Endothelial cell of umbilical vein (primary cell): Measurements from ENCODE around the gene SLC38A11. TPM values are rescaled to one million over a fixed set of nuclear protein-coding genes. Genes with fewer than 3 reads are reported as not detected.

Experiments
- BruUV-seq: library from RNA; stranded (reverse); fragments of 400-500 nt; replicated peaks from 2 replicates; lab custom pipeline; 2021; lab: Mats Ljungman, UMichigan
- CTCF ChIA-PET: fragments of 300-600, 350-600 bp; sonication (Branson Sonifier 250); formaldehyde crosslinking; loops from one replicate; lab custom pipeline; 2021; ENCODE audit warnings: antibody characterized with exemption, inconsistent platforms; lab: Charles Lee
- POLR2A ChIA-PET: fragments of 300-600, 350-600 bp; sonication (Branson Sonifier 250); formaldehyde crosslinking; loops from one replicate; lab custom pipeline; 2021; ENCODE audit warnings: antibody characterized with exemption, inconsistent platforms; lab: Charles Lee
- DNase-seq: peaks from one replicate; pipeline ENCODE4 v3.0.0-alpha.2; 2011; ENCODE audit warnings: low read depth, low spot score
- FAIRE-seq: peaks from 2 replicates; lab custom pipeline; 2011; peaks lifted over from hg19 to GRCh38; lab: Jason Lieb, UNC
- H2AFZ ChIP-seq: 2 replicates; pipeline ENCODE4 v1.6.0; 2012; ENCODE audit warnings: low read depth, low read length, control low read depth, inconsistent platforms
- H3K27ac ChIP-seq: 2 replicates; pipeline ENCODE4 v1.5.1; 2011; ENCODE audit warnings: low read depth, mild to moderate bottlenecking, control low read depth, low read length, moderate library complexity; ENCODE audit not compliant: insufficient read depth
- H3K27me3 ChIP-seq, 2 experiments: 2 replicates each; pipeline versions ENCODE4 v1.6.0 to v1.6.1; 2011; ENCODE audit warnings: low read length in 2 of 2, mixed read lengths in 1 of 2; ENCODE audit not compliant: control insufficient read depth in 2 of 2, insufficient read depth in 2 of 2
- H3K36me3 ChIP-seq, 2 experiments: 2 replicates in 1 of 2; 3 replicates in 1 of 2; pipeline ENCODE4 v1.5.1; 2011; ENCODE audit warnings: low read length in 2 of 2, mild to moderate bottlenecking in 1 of 2, moderate library complexity in 1 of 2; ENCODE audit not compliant: control insufficient read depth in 2 of 2, insufficient read depth in 2 of 2; ENCODE audit errors: extremely low read depth in 1 of 2
- H3K4me1 ChIP-seq: 3 replicates; pipeline ENCODE4 v1.5.1; 2011; ENCODE audit warnings: mild to moderate bottlenecking, low read length; ENCODE audit not compliant: control insufficient read depth, insufficient read depth; ENCODE audit errors: extremely low read depth
- H3K4me2 ChIP-seq: 2 replicates; pipeline ENCODE4 v1.6.1; 2011; ENCODE audit warnings: low read length, control low read depth, mixed read lengths; ENCODE audit not compliant: insufficient read depth
- H3K4me3 ChIP-seq, 3 experiments: fragments of 200-600 bp in 1 of 3; sonication (generic), shearing (Covaris generic) in 1 of 3; replicated peaks in 1 of 3; 2 replicates each; pipeline ENCODE4 v1.5.1; 2011 to 2016; ENCODE audit warnings: control low read depth in 3 of 3, low read length in 3 of 3, mild to moderate bottlenecking in 2 of 3, inconsistent platforms in 1 of 3, low read depth in 1 of 3, moderate library complexity in 1 of 3; ENCODE audit not compliant: insufficient read depth in 1 of 3
- H3K79me2 ChIP-seq: 2 replicates; pipeline ENCODE4 v1.6.0; 2012; ENCODE audit warnings: low read length, inconsistent platforms; ENCODE audit not compliant: control insufficient read depth, insufficient read depth
- H3K9ac ChIP-seq: replicated peaks from 2 replicates; pipeline ENCODE3; 2011; ENCODE audit warnings: low read length, control low read depth; ENCODE audit not compliant: insufficient read depth; ENCODE audit errors: extremely low read depth
- H3K9me1 ChIP-seq: replicated peaks from 3 replicates; pipeline ENCODE4 v1.6.0; 2011; ENCODE audit warnings: mild to moderate bottlenecking, low read length; ENCODE audit not compliant: control insufficient read depth, insufficient read depth; ENCODE audit errors: extremely low read depth
- H3K9me3 ChIP-seq: replicated peaks from 2 replicates; pipeline ENCODE4 v1.5.1; 2012; ENCODE audit warnings: low read length, inconsistent platforms; ENCODE audit not compliant: control insufficient read depth, insufficient read depth
- H4K20me1 ChIP-seq: replicated peaks from 2 replicates; pipeline ENCODE3; 2011; ENCODE audit warnings: mild to moderate bottlenecking, low read length; ENCODE audit not compliant: control insufficient read depth, insufficient read depth; ENCODE audit errors: extremely low read depth
- CTCF ChIP-seq, 2 donors: IDR thresholded peaks; 1 replicate in 1 of 2; 2 replicates in 1 of 2; pipeline ENCODE4 v1.5.1; 2011; ENCODE audit warnings: low read length in 2 of 2, mild to moderate bottlenecking in 2 of 2, moderate library complexity in 2 of 2, control low read depth in 1 of 2, inconsistent platforms in 1 of 2, low read depth in 1 of 2; ENCODE audit not compliant: insufficient read depth in 1 of 2; ENCODE audit errors: extremely low read depth in 1 of 2
- FOS ChIP-seq: IDR thresholded peaks from 2 replicates; pipeline ENCODE4 v1.6.1; 2011; ENCODE audit warnings: mild to moderate bottlenecking, low read length, moderate library complexity, borderline replicate concordance; ENCODE audit not compliant: insufficient read depth
- GATA2 ChIP-seq: IDR thresholded peaks from 2 replicates; pipeline ENCODE4 v1.7.0; 2011; ENCODE audit warnings: low read depth, mild to moderate bottlenecking, moderate library complexity, mixed read lengths, low read length; ENCODE audit not compliant: insufficient read length, insufficient read depth
- JUN ChIP-seq: IDR thresholded peaks from 2 replicates; pipeline ENCODE4 v1.6.1; 2011; ENCODE audit warnings: borderline replicate concordance, low read depth; ENCODE audit not compliant: insufficient read length, insufficient read depth
- MAX ChIP-seq: IDR thresholded peaks from 2 replicates; pipeline ENCODE4 v1.6.1; 2011; ENCODE audit not compliant: insufficient read depth, insufficient read length
- dilution Hi-C: fragments of 300-500 bp; cut with MboI; formaldehyde crosslinking; loops from one replicate; pipeline ENCODE4 v1.15.0; 2019; ENCODE audit warnings: low sequenced_read_pairs; ENCODE audit not compliant: extremely low pct_ligation_motif_present
- intact Hi-C: fragments of 100-400 bp; cut with micrococcal nuclease; formaldehyde crosslinking; loops from one replicate; pipeline ENCODE4 v1.10.0; 2022
- polyA plus RNA-seq, 4 experiments: library from polyadenylated mRNA; depleted of rRNA in 3 of 4; stranded (reverse) in 3 of 4; unstranded in 1 of 4; fragments of >200 nt; gene quantifications; 2 replicates each; pipeline versions ENCODE4 v1.2.1 to v1.2.3, GENCODE V29; 2011 to 2012; ENCODE audit warnings: missing spikeins in 1 of 4
- total RNA-seq: library from RNA; stranded (reverse); gene quantifications from 2 replicates; pipeline ENCODE4 v1.2.3, GENCODE V29; 2021

The SLC38A11 gene
- total and polyA plus RNA-seq, 2 donors (not counting 3 experiments of a cell fraction or from before 2014, with no cell fraction given): not detected

- H3K79me2 ChIP-seq: no peaks in the 10 kb centered on the region
- no peaks in the 10 kb centered on the region for H3K9me3 ChIP-seq
- no peaks in the 10 kb centered on the region for H3K36me3 ChIP-seq
- dilution Hi-C loops: no loop called here
- H3K9ac ChIP-seq: no peak overlapping the region
- intact Hi-C loops: loop anchor here (1.0 to 2.0 kb wide), 2 partner anchors 180 to 357 kb away; no protein-coding TSS in a partner anchor
- H3K4me3 ChIP-seq: no peak overlapping the region
- BruUV-seq: no TSS peak
- H2AFZ ChIP-seq: no peak overlapping the region
- H3K9me1 ChIP-seq: no peaks in the 10 kb centered on the region
- ChIA-PET CTCF (interaction anchor here (1.0 to 1.7 kb wide), 4 partner anchors 15 to 179 kb away, joined by 4 to 23 read pairs (median 10); partner anchors contain the start of gene COBLL1), POLR2A (no interaction called here)
- FAIRE-seq (peak; percentile 76), DNase-seq (peak; percentile 73)
- no peaks in the 10 kb centered on the region for H4K20me1 ChIP-seq
- no peak overlapping the region for H3K4me2 ChIP-seq
- peaks cover 18% of the 10 kb centered on the region for H3K4me1 ChIP-seq
- no peak overlapping the region for H3K27ac ChIP-seq
- H3K27me3 ChIP-seq: no peaks in the 10 kb centered on the region
- TF ChIP-seq CTCF (IDR thresholded peaks at IDR 0.05; ENCODE audit: extremely low read depth in 1 of 2, insufficient read depth in 1 of 2, low read depth in 1 of 2, low read length in 2 of 2) (peak; percentile 21 to 46), MAX (no peak), FOS (no peak)
Measured at GRCh38 chr2:164917296-164917903, 37.9 kb downstream of the SLC38A11 start.

- Histone ChIP-seq H3K36me3 (no peaks in the 10 kb centered on the region), H3K9me1 (no peaks in the 10 kb centered on the region), H3K4me2 (no peak overlapping the region), H2AFZ (no peak overlapping the region), H3K79me2 (no peaks in the 10 kb centered on the region), H4K20me1 (no peaks in the 10 kb centered on the region), H3K4me1 (peaks cover 24% of the 10 kb centered on the region), H3K27ac (no peak overlapping the region), H3K9ac (no peak overlapping the region), H3K4me3 (no peak overlapping the region), H3K27me3 (no peaks in the 10 kb centered on the region), H3K9me3 (no peaks in the 10 kb centered on the region)
- dilution Hi-C loops: no loop called here
- intact Hi-C loops: no loop called here
- no peak for DNase-seq
- TF ChIP-seq JUN (no peak), GATA2 (no peak), CTCF (IDR thresholded peaks at IDR 0.05; ENCODE audit: extremely low read depth in 1 of 2, insufficient read depth in 1 of 2, low read depth in 1 of 2, low read length in 2 of 2) (no peak)
- ChIA-PET POLR2A (no interaction called here), CTCF (interaction anchor here (1.4 to 3.4 kb wide), 4 partner anchors 74 to 180 kb away, joined by 3 to 56 read pairs (median 11); partner anchors contain the start of gene COBLL1)
- no peak for FAIRE-seq
- BruUV-seq: no TSS peak
Measured at GRCh38 chr2:164915566-164915965, 39.8 kb downstream of the SLC38A11 start.
